HG02981 (cell line): ENCODE results near the gene DNAJB5.
"Not testable (repeated sequence)": the region's sequence is repeated elsewhere in the genome, so short reads cannot be mapped to it uniquely, and the experiment has no call there.

Experiments
- ATAC-seq: cut with Tn5 transposase; IDR thresholded peaks from one replicate; pipeline ENCODE4 v1.9.1; 2021; ENCODE audit warnings: mild to moderate bottlenecking, moderate library complexity; ENCODE audit not compliant: unreplicated experiment

The DNAJB5 gene

GRCh38 chr9:34989003-34989945 lies at the start of gene DNAJB5:
TSS of gene DNAJB5 (plus strand) at chr9:34989745. CDS start at chr9:34990631, 886 bp downstream.
- peak; percentile 83 for ATAC-seq

DNA sequence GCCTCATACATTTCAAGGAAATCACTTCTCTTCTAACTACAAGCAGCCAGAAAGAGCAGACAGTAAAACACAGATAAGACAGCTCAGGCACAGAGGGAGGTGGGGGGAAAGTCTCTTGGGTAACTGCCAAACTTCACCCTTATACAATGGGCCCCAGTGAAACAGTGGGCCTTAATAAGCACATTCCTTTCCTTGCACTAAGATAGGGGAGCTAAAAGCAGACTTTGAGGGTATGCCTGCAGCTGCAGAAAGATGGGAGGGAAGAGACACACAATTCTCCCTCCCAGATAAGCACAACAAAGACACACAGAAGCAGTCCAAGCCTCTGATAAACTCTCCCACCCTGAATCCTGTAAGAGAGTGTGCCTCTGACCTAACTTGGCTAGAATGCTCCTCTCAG lies 49.6 kb upstream of the DNAJB5 start:
- not testable (repeated sequence) for ATAC-seq

DNA sequence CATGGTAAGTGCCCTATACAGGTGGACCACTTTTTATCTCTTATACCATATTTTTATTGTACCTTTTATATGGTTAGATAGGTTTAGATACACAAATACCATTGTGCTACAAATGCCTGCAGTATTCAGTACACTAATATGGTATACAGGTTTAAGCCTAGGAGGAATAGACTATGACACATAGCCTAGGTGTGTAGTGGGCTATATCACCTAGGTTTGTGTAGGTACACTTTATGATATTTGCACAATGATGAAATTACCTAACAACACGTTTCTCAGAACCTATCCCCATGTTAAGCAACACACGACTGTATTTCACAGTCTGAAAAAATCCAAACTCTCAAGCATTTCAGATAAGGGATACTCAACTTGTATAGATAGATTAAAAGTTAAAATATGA lies 41.1 kb upstream of the DNAJB5 start:
- ATAC-seq, result no peak

DNA sequence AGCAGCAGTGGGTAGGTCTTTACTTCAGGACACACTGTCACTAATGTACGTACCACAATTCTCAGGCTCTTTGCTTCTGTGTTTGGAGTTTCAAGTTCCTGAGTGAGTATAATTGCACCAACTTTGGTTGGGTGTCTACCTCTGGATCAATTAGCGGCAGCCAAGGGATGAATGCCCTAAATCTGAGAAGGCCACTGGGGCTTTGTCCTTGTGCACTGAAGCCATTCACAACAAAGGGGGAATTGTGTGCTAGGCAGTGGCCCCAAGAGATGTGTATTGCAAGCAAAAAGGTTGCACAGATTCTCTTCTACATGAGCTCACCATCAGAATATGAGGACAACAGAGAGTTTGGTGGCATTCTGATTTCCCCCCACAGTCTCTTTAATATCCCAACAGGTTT lies 35.3 kb upstream of the DNAJB5 start:
- no peak for ATAC-seq

DNA sequence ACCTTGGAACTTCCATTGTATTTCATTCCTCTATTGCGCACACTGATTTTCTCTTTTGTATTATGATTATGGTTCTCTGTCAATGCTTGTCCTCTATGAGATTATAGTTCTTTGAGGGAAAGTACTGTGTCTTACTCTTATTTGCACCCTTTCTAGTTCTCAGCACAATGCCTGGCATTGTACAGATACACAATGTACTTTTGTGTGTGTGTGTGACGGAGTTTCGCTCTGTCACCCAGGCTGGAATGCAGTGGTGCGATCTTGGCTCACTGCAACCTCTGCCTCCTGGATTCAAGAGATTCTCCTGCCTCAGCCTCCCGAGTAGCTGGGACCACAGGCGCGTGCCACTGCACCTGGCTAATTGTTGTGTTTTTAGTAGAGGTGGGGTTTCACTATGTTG lies 33.5 kb upstream of the DNAJB5 start:
- ATAC-seq, result not testable (repeated sequence)

DNA sequence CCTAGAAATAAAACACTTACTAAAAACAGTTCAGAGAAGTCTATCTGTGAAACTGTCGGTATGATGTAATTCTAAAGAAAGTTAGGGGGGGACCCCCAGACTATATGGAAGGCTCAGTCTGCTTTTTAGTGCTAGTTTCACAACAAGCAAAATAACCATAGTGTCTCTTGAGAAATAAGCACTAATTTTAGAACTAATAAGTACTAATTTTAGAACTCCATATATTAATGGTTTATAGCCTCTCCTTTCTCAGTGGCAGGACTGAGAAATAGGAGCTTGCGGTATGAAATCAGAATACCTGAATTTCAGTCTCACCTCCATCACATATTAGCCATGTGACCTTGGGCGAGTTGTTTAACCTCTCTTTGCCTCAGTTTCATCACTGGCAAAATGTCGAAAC lies 32.9 kb upstream of the DNAJB5 start:
- ATAC-seq, result no peak

- no peak for ATAC-seq
Observed at GRCh38 chr9:34957492-34958410, 31.8 kb upstream of the DNAJB5 start, which contains the start of gene PHF24. TSS of gene PHF24 (plus strand) at chr9:34958285. CDS start at chr9:34971299, 13,014 bp downstream.

GRCh38 chr9:34958411-34958982 lies 31.0 kb upstream of the DNAJB5 start:
- no peak for ATAC-seq

- no peak for ATAC-seq
Observed at GRCh38 chr9:34959461-34959860, 30.1 kb upstream of the DNAJB5 start.

DNA sequence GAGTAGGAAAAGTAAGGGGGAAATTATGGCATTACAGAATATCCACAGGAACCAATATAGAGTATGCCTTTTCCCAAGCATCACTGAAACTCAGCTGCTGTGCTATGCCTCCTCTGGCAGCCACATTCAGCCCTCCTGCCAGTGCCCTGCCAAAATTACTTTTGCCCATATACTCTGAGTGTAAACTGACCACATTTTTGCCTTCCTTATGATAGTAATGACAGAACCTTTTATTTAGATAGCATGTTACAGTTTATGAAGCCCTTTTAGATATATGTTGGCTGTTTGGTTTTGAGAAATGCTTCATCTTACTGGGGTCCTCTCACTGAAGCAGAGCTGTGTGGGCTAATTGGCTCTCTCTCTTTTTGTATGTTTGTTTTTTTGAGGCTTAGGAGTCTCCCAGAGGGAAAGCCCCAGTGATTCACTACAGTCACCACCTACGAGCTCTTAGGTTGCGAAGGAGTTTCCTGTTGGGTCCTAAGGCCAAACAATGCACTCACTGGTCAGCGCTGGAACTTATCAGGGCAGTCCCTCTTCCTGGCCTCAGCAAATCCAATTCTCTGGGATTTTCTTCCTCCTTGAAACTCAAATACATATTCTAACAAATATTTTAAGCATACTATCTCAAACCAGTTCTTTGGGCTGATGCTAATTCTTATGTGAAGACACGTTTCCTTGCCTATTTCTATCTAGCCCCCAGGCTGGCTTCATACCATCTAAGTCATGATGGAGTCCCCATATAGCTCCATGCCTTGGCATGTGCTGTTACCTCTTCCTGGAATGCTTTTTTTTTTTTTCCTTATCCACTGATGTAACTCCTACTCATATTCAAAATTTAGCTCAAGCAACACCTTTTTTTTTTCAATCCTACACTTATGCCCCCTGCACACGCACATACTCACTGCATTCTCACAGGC lies 27.7 kb upstream of the DNAJB5 start:
- ATAC-seq, result no peak

DNA sequence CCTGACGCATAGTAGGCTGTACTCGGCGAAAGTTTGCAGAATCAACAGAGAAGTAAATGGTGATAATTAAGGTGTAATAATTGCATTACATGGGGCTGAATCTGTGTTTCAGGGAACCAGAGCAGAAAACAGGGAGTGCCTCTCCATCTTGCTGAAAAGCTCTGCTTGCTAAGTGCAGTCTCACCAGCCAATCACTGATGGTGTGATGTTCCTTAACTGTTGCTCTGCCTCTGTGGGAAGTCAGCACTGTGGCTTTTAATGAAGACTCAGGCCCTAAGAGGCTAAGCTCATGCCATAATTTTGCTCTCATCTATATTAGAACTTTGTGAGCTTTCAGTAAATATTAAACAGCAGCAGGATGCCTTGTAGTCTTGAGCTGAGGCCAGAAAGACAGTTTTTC lies 27.0 kb upstream of the DNAJB5 start:
- ATAC-seq, result no peak

DNA sequence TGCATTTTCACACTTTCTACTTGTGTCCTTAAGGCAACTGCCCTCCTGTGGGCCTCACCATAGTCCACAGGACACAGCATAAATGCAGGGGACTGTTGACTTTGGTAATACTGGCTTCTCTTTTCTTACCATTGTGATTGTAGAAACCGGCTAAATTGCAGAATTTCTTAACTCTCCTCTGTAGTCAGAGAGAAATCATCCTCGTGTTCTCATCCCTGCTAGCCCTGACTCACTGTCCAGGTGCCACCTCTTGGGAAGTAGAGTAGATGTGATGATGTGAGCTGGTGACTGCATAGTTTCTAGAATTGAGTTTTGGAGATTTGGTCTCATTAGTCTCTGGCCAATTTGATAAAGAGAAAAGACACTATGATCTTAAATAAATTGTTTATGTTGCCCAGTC lies 26.0 kb upstream of the DNAJB5 start:
- no peak for ATAC-seq

- ATAC-seq, result no peak
Observed at GRCh38 chr9:34964458-34964857, 25.1 kb upstream of the DNAJB5 start.

GRCh38 chr9:34971146-34971811 lies 18.3 kb upstream of the DNAJB5 start:
- no peak for ATAC-seq

DNA sequence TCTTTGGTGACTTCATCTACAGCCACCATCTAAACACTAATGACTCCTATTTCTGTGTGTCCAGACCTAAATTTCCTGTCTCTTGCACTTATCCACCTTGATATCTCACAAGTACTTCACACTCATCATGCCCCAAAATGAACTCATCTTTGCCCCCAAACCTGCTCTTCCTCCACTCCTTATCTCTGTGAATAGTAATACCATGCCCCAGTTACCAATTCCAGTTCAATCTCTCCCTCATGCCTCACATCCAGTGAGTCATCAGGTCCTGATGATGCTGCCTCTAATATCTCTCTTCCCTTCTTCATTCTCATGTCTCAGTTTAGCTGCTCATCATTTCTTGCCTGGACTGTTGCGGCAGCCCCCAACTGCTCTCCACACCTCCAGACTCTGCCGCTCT lies 14.9 kb upstream of the DNAJB5 start:
- no peak for ATAC-seq

DNA sequence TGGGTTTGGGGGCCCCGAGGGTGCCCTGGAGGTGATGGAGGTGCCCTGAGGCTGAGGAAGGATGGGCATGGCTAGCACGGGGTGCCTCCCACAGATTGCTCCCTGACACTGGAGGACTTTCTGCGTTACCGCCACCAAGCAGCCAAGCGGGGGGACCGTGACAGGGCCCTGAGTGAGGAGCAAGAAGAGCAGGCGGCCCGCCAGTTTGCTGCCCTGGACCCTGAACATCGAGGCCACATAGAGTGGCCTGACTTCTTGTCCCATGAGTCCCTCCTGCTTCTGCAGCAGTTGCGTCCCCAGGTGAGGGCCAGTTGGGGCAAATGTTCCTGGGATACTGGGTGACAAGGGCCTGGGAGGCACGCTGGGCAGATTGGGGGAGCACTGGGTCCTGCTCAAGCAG lies 13.1 kb upstream of the DNAJB5 start:
- no peak for ATAC-seq

- ATAC-seq, result no peak
Observed at GRCh38 chr9:34976992-34977391, 12.6 kb upstream of the DNAJB5 start.

- no peak for ATAC-seq
Observed at GRCh38 chr9:34980181-34980761, 9.3 kb upstream of the DNAJB5 start.

DNA sequence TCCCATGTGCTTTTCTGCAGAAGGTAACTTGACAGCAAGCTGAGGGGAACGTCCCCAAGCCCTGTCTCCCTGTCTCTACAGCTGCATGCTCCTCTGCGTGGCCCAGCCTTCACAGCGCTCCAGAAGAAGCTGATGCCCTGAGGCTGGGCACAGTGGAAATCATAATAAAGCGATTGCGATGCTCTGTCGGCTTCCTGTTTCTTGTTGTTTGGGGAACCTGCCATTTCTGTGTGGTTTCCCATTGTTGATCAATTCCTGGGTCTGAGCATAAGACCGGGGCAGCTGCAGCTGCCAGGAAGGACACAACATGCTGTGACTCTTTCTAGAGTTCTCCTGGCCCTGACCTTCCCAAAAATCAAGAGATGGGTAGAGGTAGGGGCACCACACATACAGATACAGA lies 7.2 kb upstream of the DNAJB5 start:
- no peak for ATAC-seq
